ENCODE measurements around the gene PRKCD. TPM values are rescaled to one million over a fixed set of nuclear protein-coding genes. Genes with fewer than 3 reads are reported as not detected.

The PRKCD gene
- total RNA-seq, 1 donor from 2014 or later, result 32.2 TPM

GRCh38 chr3:53227993-53228885 lies 67.2 kb downstream of the PRKCD start:
- no peak for TF ChIP-seq CTCF (IDR thresholded peaks at IDR 0.05)
- TF ChIP-seq POLR2A (IDR thresholded peaks at IDR 0.05), result no peak
- TF ChIP-seq POLR2AphosphoS5 (IDR thresholded peaks at IDR 0.05; ENCODE audit: insufficient read depth in 1 of 2, low read depth in 1 of 2), result no peak
- Histone ChIP-seq H3K27ac (no peak overlapping the region), H3K36me3 (peaks cover 8 to 92% of the 10 kb centered on the region in 2 donors), H3K4me1 (no peaks in the 10 kb centered on the region), H3K27me3 (no peaks in the 10 kb centered on the region), H3K4me3 (no peak overlapping the region), H3K9me3 (no peaks in the 10 kb centered on the region)
- peak in 1 of 2 donors; percentile 77 for DNase-seq (ENCODE audit: extremely low spot score in 2 of 2)
- intact Hi-C loops (cut with DNase I), result no loop called here

GRCh38 chr3:53229171-53229570 lies 68.2 kb downstream of the PRKCD start:
- no peaks in the 10 kb centered on the region for H3K9me3 ChIP-seq
- TF ChIP-seq CTCF (IDR thresholded peaks at IDR 0.05) (no peak), POLR2A (IDR thresholded peaks at IDR 0.05) (no peak), POLR2AphosphoS5 (IDR thresholded peaks at IDR 0.05; ENCODE audit: insufficient read depth in 1 of 2, low read depth in 1 of 2) (no peak)
- intact Hi-C loops (cut with DNase I), result no loop called here
- H3K36me3 ChIP-seq, result peaks cover 8 to 100% of the 10 kb centered on the region in 2 donors
- no peak overlapping the region for H3K27ac ChIP-seq
- no peak overlapping the region for H3K4me3 ChIP-seq
- no peaks in the 10 kb centered on the region for H3K27me3 ChIP-seq
- DNase-seq (ENCODE audit: extremely low spot score in 2 of 2), result no peak
- H3K4me1 ChIP-seq, result no peaks in the 10 kb centered on the region

- TF ChIP-seq POLR2AphosphoS5 (IDR thresholded peaks at IDR 0.05; ENCODE audit: insufficient read depth in 1 of 2, low read depth in 1 of 2) (no peak), POLR2A (IDR thresholded peaks at IDR 0.05) (no peak), CTCF (IDR thresholded peaks at IDR 0.05) (no peak)
- intact Hi-C loops (cut with DNase I), result no loop called here
- Histone ChIP-seq H3K36me3 (peaks cover 8 to 100% of the 10 kb centered on the region in 2 donors), H3K27me3 (no peaks in the 10 kb centered on the region), H3K27ac (no peak overlapping the region), H3K4me3 (no peak overlapping the region), H3K4me1 (no peaks in the 10 kb centered on the region), H3K9me3 (no peaks in the 10 kb centered on the region)
- DNase-seq (ENCODE audit: extremely low spot score in 2 of 2), result no peak
Observed at GRCh38 chr3:53229606-53230005, 68.6 kb downstream of the PRKCD start.

GRCh38 chr3:53230041-53230621 lies 69.1 kb downstream of the PRKCD start:
- no peak for DNase-seq (ENCODE audit: extremely low spot score in 2 of 2)
- peaks cover 8 to 100% of the 10 kb centered on the region in 2 donors for H3K36me3 ChIP-seq
- H3K9me3 ChIP-seq, result no peaks in the 10 kb centered on the region
- no peaks in the 10 kb centered on the region for H3K4me1 ChIP-seq
- H3K27ac ChIP-seq, result no peak overlapping the region
- H3K4me3 ChIP-seq, result no peak overlapping the region
- no peak for TF ChIP-seq CTCF (IDR thresholded peaks at IDR 0.05)
- intact Hi-C loops (cut with DNase I), result no loop called here
- H3K27me3 ChIP-seq, result no peaks in the 10 kb centered on the region

GRCh38 chr3:53230789-53231188 lies 69.8 kb downstream of the PRKCD start:
- DNase-seq (ENCODE audit: extremely low spot score in 2 of 2), result no peak
- Histone ChIP-seq H3K27ac (no peak overlapping the region), H3K27me3 (no peaks in the 10 kb centered on the region), H3K36me3 (peaks cover 8 to 94% of the 10 kb centered on the region in 2 donors), H3K4me1 (peaks cover 3% of the 10 kb centered on the region), H3K9me3 (no peaks in the 10 kb centered on the region), H3K4me3 (no peak overlapping the region)
- intact Hi-C loops (cut with DNase I), result no loop called here
- TF ChIP-seq CTCF (IDR thresholded peaks at IDR 0.05) (no peak), POLR2AphosphoS5 (IDR thresholded peaks at IDR 0.05; ENCODE audit: insufficient read depth in 1 of 2, low read depth in 1 of 2) (no peak)
